Measurements from ENCODE around the gene C10orf95. TPM values are rescaled to one million over a fixed set of nuclear protein-coding genes. Genes with fewer than 3 reads are reported as not detected.
"Not testable (repeated sequence)": the region's sequence is repeated elsewhere in the genome, so short reads cannot be mapped to it uniquely, and the experiment has no call there.

C10orf95 gene
- total and polyA plus RNA-seq, 11 donors = 0.18 to 0.21 TPM; not detected in 9

DNA sequence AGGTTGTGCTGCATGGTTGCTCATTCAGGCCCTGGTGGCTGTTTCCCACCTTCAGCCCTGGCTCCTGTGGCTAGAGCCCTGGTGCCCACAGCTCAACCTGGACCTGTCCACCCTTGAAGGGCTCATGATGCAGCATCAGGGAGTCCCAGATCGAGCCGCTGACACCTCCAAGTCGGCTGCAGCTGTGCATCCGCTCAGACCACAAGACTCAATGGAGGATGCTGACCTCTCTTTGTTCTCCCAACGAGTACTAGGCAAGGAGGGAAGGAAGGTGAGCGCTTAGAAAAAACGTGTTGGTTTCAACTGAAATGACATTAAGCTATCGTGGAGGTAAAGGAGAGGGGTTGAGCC, 9.5 kb upstream of the C10orf95 start:
- 23 to 40% (median 33%) methylated on average over 8 of the region's 8 CpGs for WGBS, 4 donors

DNA sequence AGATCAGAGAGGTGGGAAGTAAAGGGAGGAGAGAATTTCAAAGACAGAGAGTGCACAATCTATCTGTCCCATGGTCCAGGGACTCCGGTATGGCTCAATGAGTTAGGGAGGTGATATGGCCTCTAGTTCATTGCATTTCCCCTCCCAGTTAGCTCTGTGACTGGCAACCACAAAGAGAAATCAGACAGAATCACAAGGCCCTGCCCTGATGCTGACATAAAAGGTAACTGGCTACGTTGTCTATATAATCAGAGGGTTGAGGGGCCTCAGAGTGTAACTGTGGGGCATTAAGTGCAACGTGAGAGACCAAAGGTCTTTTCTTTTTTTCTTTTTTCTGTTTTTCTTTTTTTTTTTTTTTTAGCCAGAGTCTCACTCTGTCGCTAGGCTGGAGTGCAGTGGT, 7.3 kb upstream of the C10orf95 start:
- no peaks in the 10 kb centered on the region for H3K27me3 ChIP-seq
- intact Hi-C loops (cut with DNase I) = no loop called here
- H3K9me3 ChIP-seq = no peaks in the 10 kb centered on the region
- no peak for DNase-seq
- TF ChIP-seq, protein P1, sequence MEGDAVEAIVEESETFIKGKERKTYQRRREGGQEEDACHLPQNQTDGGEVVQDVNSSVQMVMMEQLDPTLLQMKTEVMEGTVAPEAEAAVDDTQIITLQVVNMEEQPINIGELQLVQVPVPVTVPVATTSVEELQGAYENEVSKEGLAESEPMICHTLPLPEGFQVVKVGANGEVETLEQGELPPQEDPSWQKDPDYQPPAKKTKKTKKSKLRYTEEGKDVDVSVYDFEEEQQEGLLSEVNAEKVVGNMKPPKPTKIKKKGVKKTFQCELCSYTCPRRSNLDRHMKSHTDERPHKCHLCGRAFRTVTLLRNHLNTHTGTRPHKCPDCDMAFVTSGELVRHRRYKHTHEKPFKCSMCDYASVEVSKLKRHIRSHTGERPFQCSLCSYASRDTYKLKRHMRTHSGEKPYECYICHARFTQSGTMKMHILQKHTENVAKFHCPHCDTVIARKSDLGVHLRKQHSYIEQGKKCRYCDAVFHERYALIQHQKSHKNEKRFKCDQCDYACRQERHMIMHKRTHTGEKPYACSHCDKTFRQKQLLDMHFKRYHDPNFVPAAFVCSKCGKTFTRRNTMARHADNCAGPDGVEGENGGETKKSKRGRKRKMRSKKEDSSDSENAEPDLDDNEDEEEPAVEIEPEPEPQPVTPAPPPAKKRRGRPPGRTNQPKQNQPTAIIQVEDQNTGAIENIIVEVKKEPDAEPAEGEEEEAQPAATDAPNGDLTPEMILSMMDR (IDR thresholded peaks at IDR 0.05) = no peak
- ATAC-seq = no peak
- H3K27ac ChIP-seq = no peak overlapping the region
- H3K4me1 ChIP-seq = peaks cover 0 to 32% (median 14%) of the 10 kb centered on the region in 12 donors
- WGBS, 4 donors = 83 to 89% (median 85%) methylated on average over 4 of the region's 4 CpGs
- H3K36me3 ChIP-seq = peaks cover 0 to 11% (median 0%) of the 10 kb centered on the region in 9 donors
- no peak overlapping the region for H3K4me3 ChIP-seq

More for the DNA sequence above, 9.5 kb upstream of the C10orf95 start:
- TF ChIP-seq POLR2A (IDR thresholded peaks at IDR 0.05) = no peak
- TF ChIP-seq, protein P1 (IDR thresholded peaks at IDR 0.05) = no peak
- peak overlapping the region; percentile 29 to 87 (median 60) for H3K4me3 ChIP-seq
- no peak for DNase-seq
- intact Hi-C loops (cut with DNase I) = loop anchor here in 1 of 10 donors (5.0 kb wide), 1 partner anchor 39 kb away; the partner anchor contains the start of gene FBXL15
- H3K27ac ChIP-seq = peak overlapping the region in 5 of 12 donors; percentile 0 to 62 (median 22)
- no peaks in the 10 kb centered on the region for H3K27me3 ChIP-seq
- H3K4me1 ChIP-seq = peaks cover 0 to 29% (median 14%) of the 10 kb centered on the region in 12 donors
- peak in 2 of 4 donors; percentile 6 to 11 for ATAC-seq
- H3K9me3 ChIP-seq = no peaks in the 10 kb centered on the region
- H3K36me3 ChIP-seq = peaks cover 0 to 5% (median 0%) of the 10 kb centered on the region in 9 donors

DNA sequence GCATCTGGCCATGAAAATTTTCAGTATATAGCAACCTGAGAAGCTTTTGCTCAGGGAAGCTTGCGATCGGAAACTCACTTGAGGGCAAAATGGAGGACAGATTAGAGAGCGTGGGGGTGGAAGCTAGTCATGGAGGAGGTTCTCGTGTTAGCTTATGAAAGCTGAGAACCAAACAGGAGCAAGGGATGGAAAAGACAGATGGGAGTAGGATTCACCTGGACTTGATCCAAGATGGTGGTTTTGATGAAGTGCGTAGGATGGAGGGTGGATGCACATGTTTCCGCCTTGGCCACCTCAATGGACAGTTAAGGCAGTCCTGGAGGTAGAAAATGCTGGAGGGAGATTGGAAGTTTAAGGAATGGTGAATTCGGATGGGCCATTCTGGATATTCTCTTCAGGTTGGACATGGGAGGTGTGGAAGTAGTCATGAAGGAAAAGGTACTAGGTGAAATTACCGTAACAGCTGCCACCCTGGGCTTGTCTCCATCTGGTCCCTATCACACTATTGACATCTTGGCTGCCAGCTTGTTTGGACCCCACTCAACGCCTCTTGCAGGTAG, 6.3 kb upstream of the C10orf95 start:
- intact Hi-C loops (cut with DNase I) = no loop called here
- DNase-seq (no peak), ATAC-seq (no peak)
- H3K27ac ChIP-seq = no peak overlapping the region
- no peak for TF ChIP-seq POLR2A (IDR thresholded peaks at IDR 0.05)
- TF ChIP-seq, protein P1 (IDR thresholded peaks at IDR 0.05) = no peak
- no peak overlapping the region for H3K4me3 ChIP-seq
- H3K27me3 ChIP-seq = no peaks in the 10 kb centered on the region
- H3K36me3 ChIP-seq = peaks cover 0 to 11% (median 0%) of the 10 kb centered on the region in 9 donors
- peaks cover 0 to 39% (median 13%) of the 10 kb centered on the region in 12 donors for H3K4me1 ChIP-seq
- WGBS, 4 donors = 81 to 85% (median 83%) methylated on average over 9 of the region's 9 CpGs
- H3K9me3 ChIP-seq = no peaks in the 10 kb centered on the region

DNA sequence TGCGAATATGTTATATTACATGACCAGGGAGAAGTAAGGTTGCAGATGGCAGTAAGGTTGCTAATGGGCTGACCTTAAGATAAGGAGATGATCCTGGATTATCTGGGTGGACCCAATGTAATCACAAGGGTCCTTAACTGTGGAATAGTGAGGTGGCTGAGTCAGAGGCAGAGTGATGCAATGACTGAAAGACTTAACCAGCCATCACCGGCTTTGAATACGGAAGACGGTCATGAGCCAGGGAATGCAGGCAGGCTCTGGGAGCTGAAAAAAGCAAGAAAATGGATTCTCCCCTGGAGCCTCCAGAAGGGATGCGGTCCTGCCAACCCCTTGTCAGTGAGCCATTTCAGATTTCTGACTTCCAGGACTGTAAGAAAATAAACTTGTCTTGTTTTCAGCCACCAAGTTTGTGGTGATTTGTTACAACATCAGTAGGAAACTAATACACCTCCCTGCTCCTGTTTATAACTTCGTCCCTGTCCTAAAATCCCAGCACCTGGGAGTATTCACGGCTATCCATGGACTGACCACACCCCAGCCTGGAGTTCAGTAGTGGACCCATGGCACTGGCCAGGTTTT, 4.6 kb upstream of the C10orf95 start:
- Histone ChIP-seq H3K27ac (peak overlapping the region in 1 of 12 donors; percentile 55), H3K27me3 (no peaks in the 10 kb centered on the region), H3K4me1 (peaks cover 0 to 42% (median 11%) of the 10 kb centered on the region in 12 donors), H3K4me3 (no peak overlapping the region), H3K9me3 (no peaks in the 10 kb centered on the region), H3K36me3 (peaks cover 0 to 11% (median 0%) of the 10 kb centered on the region in 9 donors)
- WGBS, 4 donors = 83 to 88% (median 85%) methylated on average over 7 of the region's 7 CpGs
- DNase-seq = no peak
- peak in 1 of 4 donors; percentile 21 for ATAC-seq
- no peak for TF ChIP-seq POLR2A (IDR thresholded peaks at IDR 0.05)
- TF ChIP-seq, protein P1 (IDR thresholded peaks at IDR 0.05) = no peak
- intact Hi-C loops (cut with DNase I) = no loop called here

DNA sequence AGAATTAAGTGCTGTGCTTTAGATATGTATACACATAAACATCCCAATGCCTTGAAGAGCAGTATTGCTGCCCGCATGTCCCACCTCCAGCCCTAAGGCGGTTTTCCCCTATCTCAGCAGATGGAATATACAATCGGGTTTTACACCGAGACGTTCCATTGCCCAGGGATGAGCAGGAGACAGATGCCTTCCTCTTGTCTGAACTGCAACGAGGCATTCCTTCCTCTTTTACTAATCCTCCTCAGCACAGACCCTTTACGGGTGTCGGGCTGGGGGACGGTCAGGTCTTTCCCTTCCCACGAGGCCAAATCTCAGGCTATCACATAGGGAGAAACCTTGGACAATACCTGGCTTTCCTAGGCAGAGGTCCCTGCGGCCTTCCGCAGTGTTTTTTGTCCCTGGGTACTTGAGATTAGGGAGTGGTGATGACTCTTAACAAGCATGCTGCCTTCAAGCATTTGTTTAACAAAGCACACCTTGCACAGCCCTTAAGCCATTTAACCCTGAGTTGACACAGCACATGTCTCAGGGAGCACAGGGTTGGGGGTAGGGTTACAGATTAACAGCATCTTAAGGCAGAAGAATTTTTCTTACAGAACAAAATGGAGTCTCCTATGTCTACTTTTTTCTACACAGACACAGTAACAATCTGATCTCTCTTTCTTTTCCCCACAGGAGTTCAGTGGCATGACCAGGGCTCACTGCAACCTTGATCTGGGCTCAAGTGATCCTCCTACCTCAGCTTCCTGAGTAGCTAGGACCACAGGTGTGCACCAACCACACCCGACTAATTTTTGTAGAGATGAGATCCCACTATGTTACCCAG, 3.5 kb upstream of the C10orf95 start:
- DNase-seq; ATAC-seq; H3K4me3 ChIP-seq; intact Hi-C loops (cut with DNase I); H3K9me3 ChIP-seq; H3K27me3 ChIP-seq: not testable (repeated sequence)
- peaks cover 0 to 11% (median 0%) of the 10 kb centered on the region in 9 donors for H3K36me3 ChIP-seq
- H3K4me1 ChIP-seq = peaks cover 0 to 43% (median 13%) of the 10 kb centered on the region in 12 donors
- 74 to 84% (median 78%) methylated on average over 13 of the region's 13 CpGs for WGBS, 4 donors
- H3K27ac ChIP-seq = peak overlapping the region in 1 of 12 donors; percentile 91

Data from heart left ventricle (tissue), 16 donors.